Ishikawa (cell line): ENCODE data around the gene CDK5R1.

Source experiments
- CEBPB ChIP-seq: IDR thresholded peaks from 2 replicates; pipeline ENCODE4 v1.6.1; 2012
- CREB1 ChIP-seq: IDR thresholded peaks from 2 replicates; pipeline ENCODE4 v1.6.1; 2012; ENCODE audit warnings: low read depth
- EGR1 ChIP-seq: IDR thresholded peaks from 2 replicates; pipeline ENCODE4 v1.6.1; 2012
- EP300 ChIP-seq: IDR thresholded peaks from 2 replicates; pipeline ENCODE4 v1.6.1; 2012; ENCODE audit warnings: borderline replicate concordance
- FOXM1 ChIP-seq: IDR thresholded peaks from 2 replicates; pipeline ENCODE4 v1.6.1; 2012; ENCODE audit warnings: low read depth, borderline replicate concordance
- NFIC ChIP-seq: IDR thresholded peaks from 2 replicates; pipeline ENCODE4 v1.6.1; 2012
- RAD21 ChIP-seq: IDR thresholded peaks from 2 replicates; pipeline ENCODE4 v1.6.1; 2012; ENCODE audit warnings: low read depth
- TAF1 ChIP-seq: IDR thresholded peaks from 2 replicates; pipeline ENCODE4 v1.6.1; 2012; ENCODE audit warnings: low read depth, mild to moderate bottlenecking
- TCF12 ChIP-seq: IDR thresholded peaks from 2 replicates; pipeline ENCODE4 v1.6.1; 2012; ENCODE audit warnings: low read depth
- TEAD4 ChIP-seq: IDR thresholded peaks from 2 replicates; pipeline ENCODE4 v1.6.1; 2012
- YY1 ChIP-seq: IDR thresholded peaks from 2 replicates; pipeline ENCODE4 v1.6.1; 2012; ENCODE audit warnings: low read depth
- ZBTB7A ChIP-seq: IDR thresholded peaks from 2 replicates; pipeline ENCODE4 v1.6.1; 2012; ENCODE audit warnings: low read depth
- TF ChIP-seq, protein P1 (sequence below): IDR thresholded peaks from 2 replicates; pipeline ENCODE4 v1.6.1; 2012
- TF ChIP-seq, protein P2 (sequence below): IDR thresholded peaks from 2 replicates; pipeline ENCODE4 v1.6.1; 2012; ENCODE audit warnings: low read depth, mild to moderate bottlenecking
- TF ChIP-seq, protein P3 (sequence below): IDR thresholded peaks from 2 replicates; pipeline ENCODE4 v1.6.1; 2012

The CDK5R1 gene

DNA sequence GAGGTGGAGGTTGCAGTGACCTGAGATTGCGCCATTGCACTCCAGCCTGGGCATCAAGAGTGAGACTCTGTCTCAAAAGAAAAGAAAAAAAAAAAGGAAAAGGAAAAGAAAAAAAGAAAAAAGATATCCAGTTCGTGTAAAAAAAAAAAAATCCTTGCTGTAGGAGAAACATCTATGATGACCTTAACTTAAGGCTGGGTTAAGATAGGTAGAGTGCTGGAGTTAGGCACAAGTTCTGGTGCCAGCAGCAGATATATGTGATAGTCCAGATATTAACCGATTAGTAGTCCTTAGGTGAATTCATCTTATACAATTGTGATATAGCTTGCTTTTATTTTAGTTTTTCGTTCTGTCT, 25.3 kb upstream of the CDK5R1 start:
- TF ChIP-seq CEBPB (no peak), TCF12 (no peak), ZBTB7A (no peak), NFIC (no peak), CREB1 (no peak), EGR1 (no peak), RAD21 (no peak), TAF1 (no peak), TEAD4 (no peak), YY1 (no peak), EP300 (no peak), FOXM1 (no peak)
- TF ChIP-seq, protein P1, sequence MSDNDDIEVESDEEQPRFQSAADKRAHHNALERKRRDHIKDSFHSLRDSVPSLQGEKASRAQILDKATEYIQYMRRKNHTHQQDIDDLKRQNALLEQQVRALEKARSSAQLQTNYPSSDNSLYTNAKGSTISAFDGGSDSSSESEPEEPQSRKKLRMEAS: no peak
- TF ChIP-seq, protein P2, sequence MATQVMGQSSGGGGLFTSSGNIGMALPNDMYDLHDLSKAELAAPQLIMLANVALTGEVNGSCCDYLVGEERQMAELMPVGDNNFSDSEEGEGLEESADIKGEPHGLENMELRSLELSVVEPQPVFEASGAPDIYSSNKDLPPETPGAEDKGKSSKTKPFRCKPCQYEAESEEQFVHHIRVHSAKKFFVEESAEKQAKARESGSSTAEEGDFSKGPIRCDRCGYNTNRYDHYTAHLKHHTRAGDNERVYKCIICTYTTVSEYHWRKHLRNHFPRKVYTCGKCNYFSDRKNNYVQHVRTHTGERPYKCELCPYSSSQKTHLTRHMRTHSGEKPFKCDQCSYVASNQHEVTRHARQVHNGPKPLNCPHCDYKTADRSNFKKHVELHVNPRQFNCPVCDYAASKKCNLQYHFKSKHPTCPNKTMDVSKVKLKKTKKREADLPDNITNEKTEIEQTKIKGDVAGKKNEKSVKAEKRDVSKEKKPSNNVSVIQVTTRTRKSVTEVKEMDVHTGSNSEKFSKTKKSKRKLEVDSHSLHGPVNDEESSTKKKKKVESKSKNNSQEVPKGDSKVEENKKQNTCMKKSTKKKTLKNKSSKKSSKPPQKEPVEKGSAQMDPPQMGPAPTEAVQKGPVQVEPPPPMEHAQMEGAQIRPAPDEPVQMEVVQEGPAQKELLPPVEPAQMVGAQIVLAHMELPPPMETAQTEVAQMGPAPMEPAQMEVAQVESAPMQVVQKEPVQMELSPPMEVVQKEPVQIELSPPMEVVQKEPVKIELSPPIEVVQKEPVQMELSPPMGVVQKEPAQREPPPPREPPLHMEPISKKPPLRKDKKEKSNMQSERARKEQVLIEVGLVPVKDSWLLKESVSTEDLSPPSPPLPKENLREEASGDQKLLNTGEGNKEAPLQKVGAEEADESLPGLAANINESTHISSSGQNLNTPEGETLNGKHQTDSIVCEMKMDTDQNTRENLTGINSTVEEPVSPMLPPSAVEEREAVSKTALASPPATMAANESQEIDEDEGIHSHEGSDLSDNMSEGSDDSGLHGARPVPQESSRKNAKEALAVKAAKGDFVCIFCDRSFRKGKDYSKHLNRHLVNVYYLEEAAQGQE: no peak
- TF ChIP-seq, protein P3, sequence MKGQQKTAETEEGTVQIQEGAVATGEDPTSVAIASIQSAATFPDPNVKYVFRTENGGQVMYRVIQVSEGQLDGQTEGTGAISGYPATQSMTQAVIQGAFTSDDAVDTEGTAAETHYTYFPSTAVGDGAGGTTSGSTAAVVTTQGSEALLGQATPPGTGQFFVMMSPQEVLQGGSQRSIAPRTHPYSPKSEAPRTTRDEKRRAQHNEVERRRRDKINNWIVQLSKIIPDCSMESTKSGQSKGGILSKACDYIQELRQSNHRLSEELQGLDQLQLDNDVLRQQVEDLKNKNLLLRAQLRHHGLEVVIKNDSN: no peak

DNA sequence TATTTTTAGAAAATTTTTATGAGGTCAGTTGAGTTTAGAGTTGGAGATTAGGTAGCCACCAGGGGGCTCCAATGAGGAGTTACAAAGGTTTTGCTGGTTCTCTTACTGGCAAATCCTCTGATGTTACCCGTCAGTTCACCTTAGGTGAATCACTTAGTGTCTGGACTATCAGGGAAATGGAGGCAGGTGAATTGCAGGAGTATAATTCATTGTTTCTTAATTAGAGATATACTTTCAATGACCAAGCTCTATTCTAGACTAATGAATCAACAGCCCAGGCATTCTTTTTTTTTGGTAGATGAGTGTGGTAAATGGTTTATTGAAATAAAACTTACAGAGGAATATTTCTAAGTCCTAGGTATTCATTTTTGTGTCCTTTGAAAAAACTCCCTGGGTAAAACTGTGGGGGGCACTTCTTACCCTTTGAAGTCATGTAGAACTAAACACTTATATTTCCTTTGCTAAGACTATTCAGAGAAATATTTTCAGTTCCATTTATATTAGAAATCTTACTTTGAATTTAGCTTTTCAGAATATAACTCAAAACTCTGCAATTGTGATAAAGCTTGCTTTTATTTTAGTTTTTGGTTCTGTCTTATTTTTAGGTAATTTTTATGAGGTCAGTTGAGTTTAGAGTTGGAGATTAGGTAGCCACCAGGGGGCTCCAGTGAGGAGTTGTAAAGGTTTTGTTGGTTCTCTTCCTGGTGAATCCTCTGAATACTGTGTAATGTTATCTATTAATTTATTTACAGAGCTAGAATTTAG, 24.8 kb upstream of the CDK5R1 start:
- TF ChIP-seq RAD21: 0 out of 2 replicates have a peak, but pooled peaks have one; percentile 7
- no peak for TF ChIP-seq CEBPB

DNA sequence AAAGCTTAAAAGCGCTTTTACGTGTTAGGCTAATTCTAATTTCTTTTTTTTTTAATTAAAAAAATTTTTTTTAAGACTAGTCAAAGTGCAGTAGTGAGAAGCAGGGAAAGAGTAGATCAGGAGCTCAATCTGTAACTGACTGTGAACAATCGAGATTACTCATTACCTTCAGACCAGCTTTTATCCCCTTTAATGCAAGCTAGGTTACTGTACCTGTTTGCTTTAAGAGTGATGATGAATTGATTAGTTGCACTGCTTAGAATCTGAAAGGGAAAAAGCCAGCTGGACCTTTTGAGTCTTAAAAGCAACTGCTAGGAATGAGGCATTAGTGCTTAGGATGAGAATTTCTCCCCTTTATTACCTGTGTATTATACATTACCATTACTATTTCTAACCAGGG, 23.5 kb upstream of the CDK5R1 start:
- TF ChIP-seq CEBPB: no peak
- TF ChIP-seq FOXM1: no peak
- no peak for TF ChIP-seq TEAD4
- TF ChIP-seq EP300: no peak
- no peak for TF ChIP-seq EGR1
- TF ChIP-seq, protein P3: no peak
- no peak for TF ChIP-seq ZBTB7A
- no peak for TF ChIP-seq YY1
- no peak for TF ChIP-seq RAD21
- TF ChIP-seq, protein P2: no peak
- no peak for TF ChIP-seq NFIC
- no peak for TF ChIP-seq CREB1
- TF ChIP-seq TAF1: no peak
- TF ChIP-seq, protein P1: no peak

DNA sequence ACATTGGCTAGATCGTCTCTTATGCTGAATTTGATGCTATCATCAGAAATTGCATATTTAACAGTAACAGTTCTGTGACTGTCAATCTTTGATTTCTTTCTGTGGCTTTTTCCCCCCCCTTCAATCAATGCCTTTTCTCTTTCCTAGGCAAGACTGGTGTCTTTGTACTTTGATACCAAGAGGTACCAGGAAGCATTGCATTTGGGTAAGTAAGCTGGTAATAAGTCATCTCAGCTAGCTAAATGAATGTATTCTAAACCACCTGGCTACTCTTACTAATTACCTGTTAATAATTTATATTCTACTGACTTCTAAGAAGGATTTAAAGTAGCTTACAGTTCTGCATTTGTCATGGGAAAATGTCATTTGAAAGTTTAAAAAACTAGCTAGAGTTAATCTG, 22.4 kb upstream of the CDK5R1 start:
- TF ChIP-seq CEBPB (no peak), YY1 (no peak), EP300 (no peak), CREB1 (no peak), EGR1 (no peak), FOXM1 (no peak), RAD21 (no peak), TCF12 (no peak), ZBTB7A (no peak), NFIC (no peak), TAF1 (no peak)
- TF ChIP-seq, protein P2: no peak
